ENCODE measurements around the gene DHRS9. TPM values are rescaled to one million over a fixed set of nuclear protein-coding genes. Genes with fewer than 3 reads are reported as not detected.

The DHRS9 gene
- total RNA-seq, 6 donors from 2014 or later: 2.1 to 24.2 (median 4.6) TPM

GRCh38 chr2:169107645-169108044, 38.3 kb downstream of the DHRS9 start:
- WGBS, 2 donors: 44 to 73% methylated on average over 2 of the region's 2 CpGs
- Histone ChIP-seq H3K4me3 (no peak overlapping the region), H3K27me3 (no peaks in the 10 kb centered on the region), H3K4me1 (peaks cover 0 to 16% (median 6%) of the 10 kb centered on the region in 4 donors), H3K36me3 (no peaks in the 10 kb centered on the region), H3K9me3 (no peaks in the 10 kb centered on the region), H3K27ac (peak overlapping the region in 2 of 4 donors; percentile 47 to 74)
- TF ChIP-seq EP300 (IDR thresholded peaks at IDR 0.05) (no peak), CTCF (IDR thresholded peaks at IDR 0.05) (no peak), POLR2AphosphoS5 (IDR thresholded peaks at IDR 0.05) (no peak), POLR2A (IDR thresholded peaks at IDR 0.05) (peak in 1 of 4 donors; percentile 14)
- ATAC-seq (ENCODE audit: low FRiP score in 2 of 2): no peak
- no peak for DNase-seq

GRCh38 chr2:169108099-169108884, 38.9 kb downstream of the DHRS9 start:
- peak overlapping the region in 3 of 4 donors; percentile 13 to 74 (median 47) for H3K27ac ChIP-seq
- no peak overlapping the region for H3K4me3 ChIP-seq
- peaks cover 0 to 16% (median 6%) of the 10 kb centered on the region in 4 donors for H3K4me1 ChIP-seq
- H3K27me3 ChIP-seq: no peaks in the 10 kb centered on the region
- H3K9me3 ChIP-seq: no peaks in the 10 kb centered on the region
- WGBS, 2 donors: 36 to 62% methylated on average over 3 of the region's 3 CpGs
- no peaks in the 10 kb centered on the region for H3K36me3 ChIP-seq
- ATAC-seq (ENCODE audit: low FRiP score in 2 of 2) (no peak), DNase-seq (no peak)
- TF ChIP-seq CTCF (IDR thresholded peaks at IDR 0.05) (no peak), POLR2A (IDR thresholded peaks at IDR 0.05) (no peak), POLR2AphosphoS5 (IDR thresholded peaks at IDR 0.05) (no peak), EP300 (IDR thresholded peaks at IDR 0.05) (no peak)

- H3K9me3 ChIP-seq: no peaks in the 10 kb centered on the region
- H3K27me3 ChIP-seq: no peaks in the 10 kb centered on the region
- no peak overlapping the region for H3K4me3 ChIP-seq
- TF ChIP-seq POLR2AphosphoS5 (IDR thresholded peaks at IDR 0.05): no peak
- no peak for TF ChIP-seq POLR2A (IDR thresholded peaks at IDR 0.05)
- peak; percentile 73 to 88 (median 81) for TF ChIP-seq CTCF (IDR thresholded peaks at IDR 0.05)
- no peak for TF ChIP-seq EP300 (IDR thresholded peaks at IDR 0.05)
- no peak overlapping the region for H3K27ac ChIP-seq
- ATAC-seq (ENCODE audit: low FRiP score in 2 of 2) (peak; percentile 83 to 90), DNase-seq (peak in 1 of 2 donors; percentile 86)
- 51 to 55% methylated on average over 20 to 21 of the region's 21 CpGs for WGBS, 2 donors
- peaks cover 0 to 16% (median 6%) of the 10 kb centered on the region in 4 donors for H3K4me1 ChIP-seq
- H3K36me3 ChIP-seq: no peaks in the 10 kb centered on the region
Observed at GRCh38 chr2:169109502-169110409, 40.4 kb downstream of the DHRS9 start.

GRCh38 chr2:169110419-169110818, 41.1 kb downstream of the DHRS9 start:
- 68 to 83% methylated on average over 7 of the region's 7 CpGs for WGBS, 2 donors
- no peaks in the 10 kb centered on the region for H3K36me3 ChIP-seq
- no peak for TF ChIP-seq POLR2AphosphoS5 (IDR thresholded peaks at IDR 0.05)
- TF ChIP-seq POLR2A (IDR thresholded peaks at IDR 0.05): no peak
- TF ChIP-seq EP300 (IDR thresholded peaks at IDR 0.05): no peak
- TF ChIP-seq CTCF (IDR thresholded peaks at IDR 0.05): no peak
- H3K9me3 ChIP-seq: no peaks in the 10 kb centered on the region
- no peak overlapping the region for H3K4me3 ChIP-seq
- DNase-seq: no peak
- no peaks in the 10 kb centered on the region for H3K27me3 ChIP-seq
- H3K4me1 ChIP-seq: peaks cover 0 to 16% (median 6%) of the 10 kb centered on the region in 4 donors
- H3K27ac ChIP-seq: no peak overlapping the region
- no peak for ATAC-seq (ENCODE audit: low FRiP score in 2 of 2)
